GM19395 (cell line): ENCODE results near the gene UTP4.
"Not testable (repeated sequence)": the region's sequence is repeated elsewhere in the genome, so short reads cannot be mapped to it uniquely, and the experiment has no call there.

Experiments used
- ATAC-seq: cut with Tn5 transposase; IDR thresholded peaks from one replicate; pipeline ENCODE4 v1.9.1; 2021; ENCODE audit warnings: mild to moderate bottlenecking, moderate library complexity; ENCODE audit not compliant: unreplicated experiment

UTP4 gene

GRCh38 chr16:69127966-69128510 is 4.4 kb upstream of the UTP4 start:
- no peak for ATAC-seq

GRCh38 chr16:69130461-69130860 is 2.0 kb upstream of the UTP4 start:
- no peak for ATAC-seq

- ATAC-seq: no peak
Measured at GRCh38 chr16:69131167-69131838, 1.1 kb upstream of the UTP4 start.

- peak; percentile 43 for ATAC-seq
Measured at GRCh38 chr16:69131839-69132423, 518 bp upstream of the UTP4 start.

- no peak for ATAC-seq
Measured at GRCh38 chr16:69133373-69133954, 1.0 kb downstream of the UTP4 start.

- ATAC-seq: no peak
Measured at GRCh38 chr16:69138608-69139007, 6.2 kb downstream of the UTP4 start.

DNA sequence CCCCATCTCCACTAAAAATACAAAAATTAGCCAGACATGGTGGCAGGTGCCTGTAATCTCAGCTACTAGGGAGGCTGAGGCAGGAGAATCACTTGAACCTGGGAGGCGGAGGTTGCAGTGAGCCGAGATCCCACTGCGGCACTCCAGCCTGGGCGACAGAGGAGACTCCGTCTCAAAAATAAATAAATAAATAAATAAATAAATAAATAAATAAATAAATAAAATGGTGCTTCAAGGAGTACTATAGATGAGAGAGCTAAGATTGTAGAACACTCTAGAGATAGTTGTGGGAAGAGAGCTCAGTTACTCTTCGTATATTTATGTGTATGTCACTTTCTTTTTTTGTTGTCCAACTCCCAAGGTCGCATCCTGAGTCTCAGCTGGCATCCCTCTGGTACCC is 7.0 kb downstream of the UTP4 start:
- ATAC-seq: not testable (repeated sequence)

DNA sequence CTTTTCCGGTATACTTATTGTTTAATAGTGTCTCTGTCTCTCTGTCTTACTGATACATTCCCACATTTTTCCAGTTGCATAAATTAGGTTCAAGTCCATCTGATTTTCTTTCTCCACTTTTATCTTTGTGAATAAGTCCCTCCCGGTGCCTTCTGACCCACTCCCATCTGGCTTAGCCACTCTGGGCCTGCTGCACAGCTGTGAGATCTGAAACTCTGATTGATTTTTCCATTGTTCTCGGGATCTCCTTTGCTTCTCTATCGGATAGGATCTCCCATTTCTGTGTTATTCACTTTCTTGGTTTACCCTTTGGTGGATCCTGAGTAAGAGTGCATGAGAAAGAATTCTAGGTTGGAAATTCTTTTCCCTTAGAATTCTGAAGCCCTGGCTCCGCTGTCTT is 8.6 kb downstream of the UTP4 start:
- ATAC-seq: no peak

- no peak for ATAC-seq
Measured at GRCh38 chr16:69141936-69142335, 9.5 kb downstream of the UTP4 start.

DNA sequence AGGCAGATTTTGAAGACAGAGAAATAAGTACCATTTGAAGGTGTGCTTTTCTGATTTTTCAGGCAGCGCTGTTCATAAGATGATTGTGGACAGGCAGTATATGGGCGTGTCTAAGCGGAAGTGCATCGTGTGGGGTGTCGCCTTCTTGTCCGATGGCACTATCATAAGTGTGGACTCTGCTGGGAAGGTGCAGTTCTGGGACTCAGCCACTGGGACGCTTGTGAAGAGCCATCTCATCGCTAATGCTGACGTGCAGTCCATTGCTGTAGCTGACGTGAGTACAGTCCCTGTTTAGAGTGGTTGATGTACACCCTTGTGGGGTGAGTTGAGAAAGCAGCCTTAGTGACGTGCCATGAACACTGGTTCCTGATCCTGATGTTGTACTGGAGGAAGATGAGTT is 10.7 kb downstream of the UTP4 start:
- ATAC-seq: no peak

GRCh38 chr16:69145658-69146057 is 13.2 kb downstream of the UTP4 start:
- ATAC-seq: no peak

DNA sequence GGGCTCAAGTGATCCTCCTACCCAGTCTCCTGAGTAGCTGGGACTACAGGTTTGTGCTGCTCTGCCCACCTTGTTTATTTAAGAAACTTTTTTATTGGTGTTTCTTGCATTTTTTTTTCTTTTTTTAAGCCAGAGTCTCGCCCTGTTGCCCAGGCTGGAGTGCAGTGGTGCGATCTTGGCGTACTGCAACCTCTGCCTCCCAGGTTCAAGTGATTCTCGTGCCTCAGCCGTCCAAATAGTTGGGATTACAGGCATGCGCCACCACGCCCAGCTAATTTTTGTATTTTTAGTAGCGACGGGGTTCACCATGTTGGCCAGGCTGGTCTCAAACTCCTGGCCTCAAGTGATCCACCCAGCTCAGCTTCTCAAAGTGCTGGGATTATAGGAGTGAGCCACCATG is 17.2 kb downstream of the UTP4 start:
- not testable (repeated sequence) for ATAC-seq

DNA sequence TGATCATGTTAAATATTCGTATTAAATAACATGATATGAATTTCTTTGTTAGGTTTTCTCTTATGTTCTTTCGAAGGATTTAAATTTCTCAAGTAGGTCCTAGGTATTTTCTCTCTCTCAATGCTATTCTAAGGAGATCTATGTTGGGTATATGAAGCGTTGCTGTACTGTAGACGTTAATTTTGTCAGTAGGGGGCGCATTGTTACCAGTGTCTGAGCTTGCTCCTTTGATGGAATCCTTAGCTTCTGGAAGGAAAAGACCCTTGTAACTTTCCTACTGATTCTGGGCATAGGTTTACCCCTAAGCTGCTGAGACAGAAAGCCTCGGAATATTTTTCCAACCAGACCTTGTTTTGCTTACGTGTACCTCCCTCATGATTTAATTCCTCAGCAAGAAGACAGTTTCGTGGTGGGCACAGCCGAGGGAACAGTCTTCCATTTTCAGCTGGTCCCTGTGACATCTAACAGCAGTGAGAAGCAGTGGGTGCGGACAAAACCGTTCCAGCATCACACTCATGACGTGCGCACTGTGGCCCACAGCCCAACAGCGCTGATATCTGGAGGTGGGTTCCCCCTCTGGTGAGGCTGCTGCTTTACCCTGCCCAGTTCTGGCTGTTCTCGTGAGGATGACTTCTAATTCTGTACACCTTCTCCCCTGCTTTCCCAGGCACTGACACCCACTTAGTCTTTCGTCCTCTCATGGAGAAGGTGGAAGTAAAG is 17.9 kb downstream of the UTP4 start:
- ATAC-seq: no peak

- ATAC-seq: no peak
Measured at GRCh38 chr16:69157196-69157595, 24.7 kb downstream of the UTP4 start.

DNA sequence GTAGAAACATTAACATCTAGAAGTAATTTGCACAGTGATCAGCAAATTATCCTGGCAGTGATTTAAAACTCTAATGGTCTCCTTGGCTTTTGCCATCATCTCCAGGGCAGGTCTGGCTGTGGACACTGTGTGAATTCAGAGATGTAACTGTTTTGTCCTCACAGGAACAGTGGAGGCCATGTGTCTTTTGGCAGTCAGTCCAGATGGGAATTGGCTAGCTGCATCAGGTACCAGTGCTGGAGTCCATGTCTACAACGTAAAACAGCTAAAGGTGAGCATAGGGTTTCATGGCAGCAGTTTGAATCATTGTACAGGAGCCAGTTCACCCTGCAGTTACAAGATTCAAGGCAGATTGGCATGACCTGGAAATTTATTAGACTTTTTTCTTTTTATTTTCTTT is 27.7 kb downstream of the UTP4 start:
- no peak for ATAC-seq

- no peak for ATAC-seq
Measured at GRCh38 chr16:69165584-69165983, 33.1 kb downstream of the UTP4 start.

DNA sequence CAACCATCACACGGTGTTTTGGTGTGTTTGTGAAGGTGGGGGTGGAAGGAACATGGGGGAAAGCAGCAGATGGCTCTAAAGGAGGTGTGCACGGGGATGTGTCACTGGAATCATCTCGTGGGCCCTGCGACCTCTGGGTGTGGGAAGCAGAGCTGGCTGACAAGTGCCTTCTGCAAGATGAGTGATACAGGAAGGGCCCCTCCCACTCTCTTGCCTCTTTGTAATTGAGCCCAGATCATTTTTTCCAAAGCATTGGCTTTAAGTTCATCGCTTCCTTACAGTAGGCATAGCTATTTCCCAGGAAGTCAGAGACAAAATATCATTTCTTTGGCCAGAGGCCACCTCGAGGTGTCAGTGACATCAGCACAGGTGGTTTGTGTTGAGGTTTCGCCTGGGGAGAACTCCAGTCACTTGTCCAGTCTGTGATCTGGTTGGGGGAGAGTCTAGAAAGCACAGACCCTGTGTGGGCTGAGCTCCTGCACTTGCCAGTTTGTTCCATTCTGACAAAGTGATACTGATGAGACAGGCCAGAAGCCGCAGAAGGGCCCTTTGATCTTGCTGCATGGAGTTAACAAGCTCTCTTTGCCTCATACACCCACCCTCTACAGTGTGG is 33.9 kb downstream of the UTP4 start:
- no peak for ATAC-seq

- ATAC-seq: no peak
Measured at GRCh38 chr16:69166946-69167930, 34.8 kb downstream of the UTP4 start.

- no peak for ATAC-seq
Measured at GRCh38 chr16:69169051-69169450, 36.6 kb downstream of the UTP4 start.
